WI38 (cell line): ENCODE data around the gene AFF4.
"Not testable (repeated sequence)": the region's sequence is repeated elsewhere in the genome, so short reads cannot be mapped to it uniquely, and the experiment has no call there.

ENCODE experiments used
- H3K4me3 ChIP-seq: 2 replicates; pipeline ENCODE4 v1.5.1; 2011; ENCODE audit warnings: low read depth, mild to moderate bottlenecking, control low read depth, low read length
- TF ChIP-seq, protein P1 (sequence below): IDR thresholded peaks from 2 replicates; pipeline ENCODE4 v1.5.1; 2012; ENCODE audit warnings: low read depth, mild to moderate bottlenecking, control low read depth, low read length

Gene AFF4

DNA sequence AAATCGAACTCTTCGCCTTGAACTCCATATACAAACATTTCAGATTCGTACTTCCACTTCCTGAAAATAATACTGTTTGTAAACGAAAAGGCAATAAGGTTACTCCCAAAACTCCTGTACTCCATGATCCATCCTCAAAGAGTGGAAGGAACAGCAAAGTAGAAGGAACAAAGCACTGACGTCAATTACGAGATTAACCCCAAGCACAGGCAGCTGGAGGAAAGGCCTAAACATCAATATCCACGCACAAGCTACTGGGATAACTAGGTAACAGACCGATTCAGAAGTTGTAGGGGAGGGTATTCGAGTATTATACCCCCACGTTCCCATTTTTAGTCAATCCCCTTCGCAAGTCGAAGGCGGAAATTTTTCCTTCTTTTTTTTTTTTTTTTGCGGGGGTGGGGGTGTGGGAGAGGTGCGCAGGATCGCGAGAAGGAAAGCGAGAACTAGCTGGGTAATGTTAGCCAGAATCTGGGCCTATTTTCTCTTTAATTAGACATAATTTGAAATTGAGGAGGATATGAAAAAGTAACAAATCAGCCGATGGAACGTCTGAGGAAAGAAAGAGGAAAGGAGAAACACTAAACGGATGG lies 909 bp downstream of the AFF4 start:
- TF ChIP-seq, protein P1, sequence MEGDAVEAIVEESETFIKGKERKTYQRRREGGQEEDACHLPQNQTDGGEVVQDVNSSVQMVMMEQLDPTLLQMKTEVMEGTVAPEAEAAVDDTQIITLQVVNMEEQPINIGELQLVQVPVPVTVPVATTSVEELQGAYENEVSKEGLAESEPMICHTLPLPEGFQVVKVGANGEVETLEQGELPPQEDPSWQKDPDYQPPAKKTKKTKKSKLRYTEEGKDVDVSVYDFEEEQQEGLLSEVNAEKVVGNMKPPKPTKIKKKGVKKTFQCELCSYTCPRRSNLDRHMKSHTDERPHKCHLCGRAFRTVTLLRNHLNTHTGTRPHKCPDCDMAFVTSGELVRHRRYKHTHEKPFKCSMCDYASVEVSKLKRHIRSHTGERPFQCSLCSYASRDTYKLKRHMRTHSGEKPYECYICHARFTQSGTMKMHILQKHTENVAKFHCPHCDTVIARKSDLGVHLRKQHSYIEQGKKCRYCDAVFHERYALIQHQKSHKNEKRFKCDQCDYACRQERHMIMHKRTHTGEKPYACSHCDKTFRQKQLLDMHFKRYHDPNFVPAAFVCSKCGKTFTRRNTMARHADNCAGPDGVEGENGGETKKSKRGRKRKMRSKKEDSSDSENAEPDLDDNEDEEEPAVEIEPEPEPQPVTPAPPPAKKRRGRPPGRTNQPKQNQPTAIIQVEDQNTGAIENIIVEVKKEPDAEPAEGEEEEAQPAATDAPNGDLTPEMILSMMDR: no peak
- H3K4me3 ChIP-seq: peak overlapping the region; percentile 79

DNA sequence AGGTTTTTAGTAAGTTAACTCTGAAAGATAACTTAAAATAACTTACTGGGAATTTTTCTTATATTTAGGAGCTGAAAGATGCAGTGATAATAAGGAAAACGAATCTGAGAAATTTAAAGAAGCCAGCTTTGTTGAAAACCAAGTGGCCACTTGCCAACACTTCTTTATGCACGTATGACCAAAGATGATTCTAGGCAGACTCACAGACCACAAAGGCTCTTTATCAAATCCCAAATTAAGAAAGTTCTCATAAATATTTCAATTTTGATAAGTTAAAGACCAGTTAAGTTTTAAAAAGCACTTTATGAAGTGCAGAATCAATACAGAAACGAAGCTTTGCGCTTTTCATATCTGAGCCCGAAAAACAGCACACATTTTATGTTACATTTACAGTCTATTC lies 1.5 kb downstream of the AFF4 start:
- H3K4me3 ChIP-seq: peak overlapping the region; percentile 79
- TF ChIP-seq, protein P1: no peak

DNA sequence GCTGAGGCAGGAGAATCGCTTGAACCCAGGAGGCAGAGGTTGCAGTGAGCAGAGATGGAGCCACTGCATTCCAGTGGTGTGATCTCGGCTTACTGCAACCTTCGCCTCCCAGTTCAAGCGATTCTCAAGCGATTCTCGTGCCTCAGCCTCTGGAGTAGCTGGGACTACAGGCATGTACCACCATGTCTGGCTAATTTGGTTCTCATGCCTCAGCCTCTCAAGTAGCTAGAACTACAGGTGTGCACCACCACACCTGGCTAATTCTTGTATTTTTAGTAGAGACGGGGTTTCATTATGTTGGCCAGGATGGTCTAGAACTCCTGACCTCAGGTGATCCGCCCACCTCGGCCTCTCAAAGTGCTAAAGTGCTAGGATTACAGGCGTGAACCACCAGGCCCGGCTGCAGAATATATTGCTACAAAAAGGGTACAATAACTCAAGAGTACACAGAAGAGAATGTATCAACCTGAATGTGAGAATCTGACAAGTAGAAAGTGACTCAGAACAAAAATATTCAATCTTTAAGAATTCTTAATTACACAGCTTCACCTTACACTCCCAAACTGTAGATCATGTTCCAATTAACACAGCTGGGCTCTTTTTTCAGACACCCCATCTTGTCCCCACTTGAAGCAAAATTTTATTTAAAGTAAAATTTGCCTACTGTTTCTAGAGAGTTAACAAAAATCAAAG lies 2.2 kb downstream of the AFF4 start:
- H3K4me3 ChIP-seq: peak overlapping the region; percentile 79

DNA sequence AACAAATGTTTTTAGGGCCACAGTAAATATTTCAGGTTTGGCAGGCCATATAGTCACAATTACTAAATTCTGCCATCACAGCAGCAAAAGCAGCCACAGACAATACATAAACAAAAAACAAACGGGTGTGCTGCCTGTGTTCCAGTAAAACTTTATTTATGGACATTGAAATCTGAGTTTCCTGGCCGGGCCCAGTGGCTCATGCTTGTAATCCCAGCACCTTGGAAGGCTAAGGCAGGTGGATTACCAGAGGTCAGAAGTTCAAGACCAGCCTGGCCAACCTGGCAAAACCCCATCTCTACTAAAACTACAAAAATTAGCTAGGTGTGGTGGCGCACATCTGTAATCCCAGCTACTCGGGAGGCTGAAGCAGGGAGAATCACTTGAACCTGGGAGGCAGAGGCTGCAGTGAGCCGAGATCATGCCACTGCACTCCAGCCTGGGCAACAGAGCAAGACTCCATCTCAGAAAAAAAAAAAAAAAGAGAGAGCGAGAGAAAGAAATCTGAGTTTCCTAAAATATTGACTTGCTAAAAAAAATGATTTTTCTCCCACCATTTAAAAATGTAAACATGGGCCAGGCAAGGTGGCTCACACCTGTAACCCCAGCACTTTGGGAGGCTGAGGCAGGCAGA lies 7.2 kb downstream of the AFF4 start:
- not testable (repeated sequence) for H3K4me3 ChIP-seq

DNA sequence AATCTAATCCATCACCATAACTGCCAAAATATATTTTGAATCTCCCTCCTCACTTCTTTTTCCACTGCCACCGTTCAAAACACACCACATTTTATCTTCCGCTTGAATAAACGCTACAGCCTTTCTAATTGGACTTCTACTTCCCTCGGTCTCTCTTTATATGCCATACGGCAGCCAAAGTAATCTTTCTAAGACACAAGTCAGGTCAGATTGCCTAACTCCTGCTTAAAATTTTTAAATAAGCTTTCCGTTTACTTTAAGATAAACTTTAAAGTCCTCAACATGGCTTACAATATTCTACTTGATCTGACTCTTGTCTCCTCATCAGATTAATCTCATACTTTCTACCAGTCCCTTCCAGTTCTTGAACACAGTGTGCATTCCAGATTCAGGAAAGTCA lies 9.7 kb downstream of the AFF4 start:
- H3K4me3 ChIP-seq: no peak overlapping the region
- TF ChIP-seq, protein P1: no peak

DNA sequence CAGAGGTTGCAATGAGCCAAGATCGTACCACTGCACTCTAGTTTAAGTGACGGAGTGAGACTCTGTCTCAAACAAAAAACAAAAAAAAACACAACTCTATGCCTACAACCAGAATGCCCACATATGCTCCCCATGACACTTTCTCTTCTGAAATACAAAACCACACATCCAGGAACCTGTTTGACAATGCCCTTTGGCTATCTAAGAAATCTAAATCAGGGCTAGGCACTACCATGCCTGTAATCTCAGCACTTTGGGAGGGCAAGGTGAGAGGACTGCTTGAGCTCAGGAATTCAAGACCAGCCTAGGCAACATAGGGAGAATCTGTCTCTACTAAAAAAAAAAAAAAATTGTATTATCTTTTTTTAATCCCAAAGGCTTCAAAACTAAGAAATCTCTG lies 10.6 kb downstream of the AFF4 start:
- no peak overlapping the region for H3K4me3 ChIP-seq
- TF ChIP-seq, protein P1: no peak

DNA sequence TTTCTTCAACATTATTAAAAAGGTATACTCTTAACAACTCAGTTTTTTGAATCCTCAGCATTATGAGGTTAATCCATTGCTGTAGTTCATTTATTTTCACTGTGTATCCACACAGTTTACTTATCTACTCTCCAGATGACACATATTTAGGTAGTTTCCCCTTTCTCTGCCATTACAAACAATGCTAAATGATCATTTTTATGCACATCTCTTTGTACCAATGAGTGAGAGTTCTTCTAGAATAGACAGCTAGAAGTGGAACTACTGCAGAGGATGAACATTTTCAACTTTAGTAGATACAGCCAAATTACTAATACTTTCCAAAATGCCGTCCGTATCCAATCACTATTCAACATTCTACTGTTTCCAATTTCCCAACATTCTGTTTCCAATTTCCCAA lies 11.5 kb downstream of the AFF4 start:
- TF ChIP-seq, protein P1: no peak
- no peak overlapping the region for H3K4me3 ChIP-seq

DNA sequence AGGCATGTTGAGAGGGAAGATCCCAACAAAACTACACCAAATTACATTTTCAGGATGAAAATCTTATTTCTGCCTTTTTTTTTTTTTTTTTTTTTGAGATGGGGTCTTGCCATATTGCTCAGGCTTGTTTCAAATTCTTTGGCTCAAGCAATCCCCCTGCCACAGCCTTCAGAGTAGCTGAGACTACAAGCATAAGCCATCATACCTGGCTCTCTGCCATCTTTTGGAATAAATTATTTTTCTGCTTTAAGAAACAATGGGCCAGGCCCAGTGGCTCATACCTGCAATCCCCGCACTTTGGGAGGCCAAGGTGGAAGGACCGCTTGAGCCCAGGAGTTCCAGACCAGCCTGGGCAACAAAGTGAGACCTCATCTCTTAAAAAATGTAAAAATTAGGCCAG lies 14.3 kb downstream of the AFF4 start:
- TF ChIP-seq, protein P1: no peak
- H3K4me3 ChIP-seq: no peak overlapping the region
